ENCODE measurements around the gene RASIP1.

The RASIP1 gene

DNA sequence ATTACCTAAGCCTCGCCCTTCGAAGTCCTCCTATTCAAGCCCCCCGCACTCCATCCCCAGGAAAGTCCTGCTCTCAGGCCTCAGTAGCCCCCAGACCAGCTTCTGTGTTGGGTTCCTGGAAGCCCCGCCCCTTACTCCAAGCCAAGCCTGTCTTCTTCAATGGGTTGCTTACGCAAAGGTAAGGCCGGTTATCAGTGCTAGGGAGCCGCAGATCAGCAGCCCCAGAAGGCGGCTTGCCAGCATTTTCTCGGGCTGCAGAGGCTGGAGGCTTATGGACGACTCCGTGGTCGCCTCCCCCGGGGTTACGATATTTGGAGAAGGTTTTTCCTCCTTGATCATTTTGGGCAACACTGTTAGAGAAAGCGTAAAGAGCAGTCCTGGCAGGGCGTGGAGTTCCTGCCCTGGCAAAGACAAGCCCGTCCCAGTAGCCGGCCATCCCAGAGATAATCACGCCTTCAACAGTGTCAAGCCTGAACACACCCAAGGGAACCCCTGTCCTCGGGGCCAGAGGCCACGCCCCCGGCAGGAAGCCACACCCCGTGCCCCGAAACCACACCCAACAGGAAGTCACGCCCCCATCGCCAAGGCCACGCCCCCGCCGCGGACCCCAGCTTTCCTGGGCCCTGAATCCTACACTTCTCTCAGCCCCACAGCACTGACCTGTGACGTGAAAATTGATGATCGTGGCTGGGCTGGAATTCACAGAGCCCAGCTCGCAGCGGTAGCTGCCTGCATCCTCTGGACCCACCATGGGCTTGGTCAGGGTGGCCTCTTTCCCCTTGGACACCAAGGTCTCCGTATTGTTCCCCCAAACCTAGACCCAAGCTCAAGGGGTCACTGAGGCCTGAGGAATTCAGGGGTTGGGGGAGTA lies 954 bp upstream of the RASIP1 start:
- no peaks in the 10 kb centered on the region for H3K4me1 ChIP-seq (ENCODE audit: insufficient read depth, low read length)
- no peaks in the 10 kb centered on the region for H3K36me3 ChIP-seq (ENCODE audit: insufficient read depth, low read length)
- H3K9me3 ChIP-seq (ENCODE audit: low read length): no peaks in the 10 kb centered on the region
- no peak overlapping the region for H3K9ac ChIP-seq (ENCODE audit: low read length)
- no peak overlapping the region for H3K27ac ChIP-seq (ENCODE audit: low read depth, low read length)
- H3K27me3 ChIP-seq (ENCODE audit: control insufficient read depth in 1 of 2, insufficient read depth in 2 of 2, low read length in 2 of 2): peaks cover 9 to 19% of the 10 kb centered on the region in 2 donors
- no peak overlapping the region for H3K4me3 ChIP-seq (ENCODE audit: low read depth in 1 of 2, low read length in 2 of 2)

DNA sequence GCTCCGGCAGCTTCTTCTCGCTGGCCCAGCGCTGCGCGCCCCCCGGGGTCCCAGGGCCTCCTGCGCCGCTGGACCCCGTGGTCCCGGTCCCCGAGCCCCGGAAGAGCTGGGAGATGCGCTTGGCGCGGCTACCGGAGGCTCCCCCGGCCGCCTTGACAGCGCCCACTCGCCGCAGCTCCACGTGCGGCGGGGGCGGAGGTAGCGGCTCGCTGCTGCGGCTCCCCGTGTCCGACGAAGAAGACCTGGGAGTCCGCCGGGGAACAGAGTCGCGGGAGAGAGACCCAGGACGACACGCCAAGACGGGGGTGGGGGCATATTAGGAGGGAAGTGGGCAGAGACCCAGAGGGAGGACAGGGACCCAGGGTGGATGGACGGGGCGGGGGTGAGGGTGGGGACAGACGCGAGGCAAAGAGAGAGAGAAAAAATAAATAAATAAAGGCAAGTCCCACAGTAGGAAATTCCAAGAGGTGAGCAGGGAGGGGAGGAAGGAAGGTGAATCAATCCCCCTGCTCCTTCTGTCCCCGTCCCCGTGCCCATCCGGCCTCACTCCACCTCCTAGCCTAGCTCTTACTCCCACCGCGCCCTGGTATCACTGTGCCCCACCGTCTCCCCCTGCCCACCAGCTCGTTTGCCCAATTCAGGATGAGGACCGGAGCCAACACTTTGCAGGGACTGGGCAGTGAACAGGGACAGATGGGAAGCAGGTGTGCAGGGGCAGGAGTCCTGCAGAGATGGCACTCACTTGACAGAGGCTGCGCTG lies 826 bp downstream of the RASIP1 start:
- Histone ChIP-seq H3K27me3 (ENCODE audit: control insufficient read depth in 1 of 2, insufficient read depth in 2 of 2, low read length in 2 of 2) (peaks cover 0 to 15% of the 10 kb centered on the region in 2 donors), H3K9ac (ENCODE audit: low read length) (no peak overlapping the region), H3K27ac (ENCODE audit: low read depth, low read length) (no peak overlapping the region), H3K9me3 (ENCODE audit: low read length) (no peaks in the 10 kb centered on the region), H3K4me1 (ENCODE audit: insufficient read depth, low read length) (no peaks in the 10 kb centered on the region), H3K4me3 (ENCODE audit: low read depth in 1 of 2, low read length in 2 of 2) (peak overlapping the region; percentile 32 to 60), H3K36me3 (ENCODE audit: insufficient read depth, low read length) (no peaks in the 10 kb centered on the region)

- H3K9ac ChIP-seq (ENCODE audit: low read length): no peak overlapping the region
- H3K4me1 ChIP-seq (ENCODE audit: insufficient read depth, low read length): no peaks in the 10 kb centered on the region
- H3K27me3 ChIP-seq (ENCODE audit: control insufficient read depth in 1 of 2, insufficient read depth in 2 of 2, low read length in 2 of 2): peaks cover 0 to 15% of the 10 kb centered on the region in 2 donors
- no peaks in the 10 kb centered on the region for H3K9me3 ChIP-seq (ENCODE audit: low read length)
- no peaks in the 10 kb centered on the region for H3K36me3 ChIP-seq (ENCODE audit: insufficient read depth, low read length)
- peak overlapping the region; percentile 32 to 60 for H3K4me3 ChIP-seq (ENCODE audit: low read depth in 1 of 2, low read length in 2 of 2)
- no peak overlapping the region for H3K27ac ChIP-seq (ENCODE audit: low read depth, low read length)
Measured at GRCh38 chr19:48738557-48739403, 1.6 kb downstream of the RASIP1 start.

DNA sequence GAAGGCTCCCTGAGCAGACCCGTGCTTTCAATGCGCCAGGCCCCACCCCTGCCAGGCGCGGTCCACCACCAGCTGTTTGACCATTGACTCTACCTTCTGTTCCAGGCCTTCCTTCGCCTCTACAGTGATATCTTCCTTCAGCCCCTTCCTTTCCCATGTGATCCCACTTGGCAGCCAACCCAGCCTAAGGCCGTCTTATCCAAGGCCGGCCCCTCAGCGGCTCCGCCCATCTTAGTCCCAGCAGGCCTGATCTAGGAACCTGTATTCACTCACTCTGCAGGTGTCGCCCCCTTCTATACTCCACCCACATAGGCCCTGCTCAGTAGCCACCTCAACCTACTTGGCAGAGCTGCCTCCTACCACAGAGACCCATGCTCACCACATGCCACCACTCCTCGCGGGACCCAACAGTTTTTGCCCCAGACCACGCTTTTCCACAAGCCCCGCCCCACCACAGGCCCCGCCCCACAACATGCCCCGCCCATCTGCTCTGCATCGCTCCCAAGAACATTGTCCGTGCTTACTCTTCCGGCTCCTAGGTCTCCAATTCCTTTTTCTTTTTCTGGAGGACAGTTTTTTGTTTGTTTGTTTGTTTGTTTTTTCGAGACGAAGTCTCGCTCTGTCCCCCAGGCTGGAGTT lies 2.9 kb downstream of the RASIP1 start:
- no peak overlapping the region for H3K4me3 ChIP-seq (ENCODE audit: low read depth in 1 of 2, low read length in 2 of 2)
- H3K36me3 ChIP-seq (ENCODE audit: insufficient read depth, low read length): no peaks in the 10 kb centered on the region
- H3K4me1 ChIP-seq (ENCODE audit: insufficient read depth, low read length): no peaks in the 10 kb centered on the region
- H3K9me3 ChIP-seq (ENCODE audit: low read length): no peaks in the 10 kb centered on the region
- H3K9ac ChIP-seq (ENCODE audit: low read length): no peak overlapping the region
- no peak overlapping the region for H3K27ac ChIP-seq (ENCODE audit: low read depth, low read length)
- H3K27me3 ChIP-seq (ENCODE audit: control insufficient read depth in 1 of 2, insufficient read depth in 2 of 2, low read length in 2 of 2): peaks cover 0 to 15% of the 10 kb centered on the region in 2 donors

DNA sequence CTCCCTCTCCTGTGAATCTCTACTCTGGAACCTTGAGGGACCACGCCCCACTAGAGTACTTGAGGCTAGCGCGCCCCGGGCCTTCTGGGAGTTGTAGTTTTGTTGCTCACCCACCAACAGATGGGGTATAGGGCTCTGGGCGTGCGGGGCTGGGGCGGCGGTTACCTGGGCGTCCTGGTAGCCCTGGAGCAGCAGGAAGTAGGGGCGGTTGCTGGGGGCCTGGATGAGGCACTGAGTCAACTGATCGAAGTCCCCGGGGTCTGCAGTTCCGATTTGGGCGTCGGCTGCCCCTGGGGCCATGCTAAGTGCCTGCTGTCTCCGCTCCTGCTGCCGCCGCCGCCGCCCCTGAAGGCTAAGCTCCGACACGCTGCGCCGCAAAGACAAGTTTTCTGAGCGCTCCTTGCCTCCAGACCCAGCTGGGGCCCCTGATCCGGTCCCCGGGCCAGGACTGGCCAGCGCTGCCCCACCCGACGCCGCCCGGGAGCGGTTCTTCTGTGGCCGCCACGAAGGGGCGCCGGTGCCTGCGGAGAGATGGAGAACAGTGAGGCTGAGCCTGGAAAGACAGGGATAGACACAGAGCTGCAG lies 5.3 kb downstream of the RASIP1 start:
- H3K27me3 ChIP-seq (ENCODE audit: control insufficient read depth in 1 of 2, insufficient read depth in 2 of 2, low read length in 2 of 2): peaks cover 0 to 11% of the 10 kb centered on the region in 2 donors
- no peaks in the 10 kb centered on the region for H3K9me3 ChIP-seq (ENCODE audit: low read length)
- no peak overlapping the region for H3K9ac ChIP-seq (ENCODE audit: low read length)
- H3K36me3 ChIP-seq (ENCODE audit: insufficient read depth, low read length): no peaks in the 10 kb centered on the region
- H3K4me3 ChIP-seq (ENCODE audit: low read depth in 1 of 2, low read length in 2 of 2): no peak overlapping the region
- no peaks in the 10 kb centered on the region for H3K4me1 ChIP-seq (ENCODE audit: insufficient read depth, low read length)
- H3K27ac ChIP-seq (ENCODE audit: low read depth, low read length): no peak overlapping the region

DNA sequence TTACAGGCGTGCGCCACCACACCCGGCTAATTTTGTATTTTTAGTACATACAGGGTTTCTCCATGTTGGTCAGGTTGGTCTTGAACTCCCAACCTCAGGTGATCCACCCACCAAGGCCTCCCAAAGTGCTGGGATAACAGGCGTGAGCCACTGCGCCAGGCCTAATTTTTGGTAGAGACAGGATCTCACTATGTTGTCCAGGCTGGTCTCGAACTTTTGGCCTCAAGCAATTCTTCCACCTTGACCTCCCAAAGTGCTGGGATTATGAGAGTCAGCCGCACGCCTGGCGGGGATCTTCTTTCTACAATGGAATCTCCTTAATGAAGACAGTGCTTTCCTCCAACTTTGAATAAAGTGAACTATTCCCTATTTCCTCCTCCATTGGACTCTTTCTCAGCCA lies 5.8 kb downstream of the RASIP1 start:
- Histone ChIP-seq H3K9ac (ENCODE audit: low read length) (no peak overlapping the region), H3K4me3 (ENCODE audit: low read depth in 1 of 2, low read length in 2 of 2) (no peak overlapping the region), H3K36me3 (ENCODE audit: insufficient read depth, low read length) (no peaks in the 10 kb centered on the region), H3K27me3 (ENCODE audit: control insufficient read depth in 1 of 2, insufficient read depth in 2 of 2, low read length in 2 of 2) (peaks cover 0 to 7% of the 10 kb centered on the region in 2 donors), H3K27ac (ENCODE audit: low read depth, low read length) (no peak overlapping the region), H3K9me3 (ENCODE audit: low read length) (no peaks in the 10 kb centered on the region), H3K4me1 (ENCODE audit: insufficient read depth, low read length) (no peaks in the 10 kb centered on the region)

GRCh38 chr19:48731452-48731851 lies 9.0 kb downstream of the RASIP1 start:
- Histone ChIP-seq H3K4me3 (ENCODE audit: low read depth in 1 of 2, low read length in 2 of 2) (no peak overlapping the region), H3K27me3 (ENCODE audit: control insufficient read depth in 1 of 2, insufficient read depth in 2 of 2, low read length in 2 of 2) (peaks cover 0 to 11% of the 10 kb centered on the region in 2 donors), H3K9me3 (ENCODE audit: low read length) (no peaks in the 10 kb centered on the region), H3K36me3 (ENCODE audit: insufficient read depth, low read length) (no peaks in the 10 kb centered on the region), H3K27ac (ENCODE audit: low read depth, low read length) (no peak overlapping the region), H3K9ac (ENCODE audit: low read length) (no peak overlapping the region), H3K4me1 (ENCODE audit: insufficient read depth, low read length) (no peaks in the 10 kb centered on the region)

DNA sequence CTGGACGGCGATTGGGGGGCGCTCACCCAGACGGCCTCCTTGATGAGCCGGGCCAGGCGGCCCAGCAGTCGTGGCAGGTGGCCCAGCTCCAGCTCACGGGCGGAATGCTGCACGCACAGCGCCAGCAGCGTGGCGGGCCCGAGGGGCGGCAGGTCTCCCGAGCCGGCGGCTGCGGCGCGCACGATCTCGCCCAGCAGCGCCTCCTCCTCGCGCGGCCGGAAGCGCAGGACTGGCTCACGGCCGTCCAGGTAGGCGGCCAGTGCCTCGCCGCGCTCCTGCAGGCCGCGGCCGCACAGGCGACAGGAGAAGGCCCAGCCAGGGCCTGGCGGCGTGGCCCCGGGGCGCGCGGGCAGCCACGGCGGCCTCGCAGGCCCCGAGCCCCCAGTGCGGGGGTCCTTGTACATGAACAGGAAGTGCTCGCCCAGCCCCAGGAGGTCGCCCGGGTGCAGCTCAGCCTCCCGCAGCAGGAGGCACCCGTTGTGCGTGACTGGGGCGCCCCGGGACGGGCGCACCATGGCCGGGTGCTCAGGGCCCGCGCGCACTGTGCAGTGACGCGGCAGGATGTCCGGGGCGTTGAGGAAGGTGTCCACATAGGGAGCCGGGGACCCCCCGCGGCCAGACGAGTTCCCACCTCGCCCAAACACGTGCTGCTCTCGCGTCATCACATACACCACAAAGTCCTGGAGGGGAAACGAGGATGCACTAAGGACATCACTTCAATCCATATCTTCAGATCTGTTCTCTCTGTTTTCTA lies 11.3 kb downstream of the RASIP1 start:
- peak overlapping the region; percentile 13 for H3K27ac ChIP-seq (ENCODE audit: low read depth, low read length)

GRCh38 chr19:48726556-48726955 lies 13.9 kb downstream of the RASIP1 start:
- Histone ChIP-seq H3K27ac (ENCODE audit: low read depth, low read length) (no peak overlapping the region), H3K27me3 (ENCODE audit: control insufficient read depth in 1 of 2, insufficient read depth in 2 of 2, low read length in 2 of 2) (peaks cover 0 to 4% of the 10 kb centered on the region in 2 donors), H3K4me3 (ENCODE audit: low read depth in 1 of 2, low read length in 2 of 2) (no peak overlapping the region), H3K9ac (ENCODE audit: low read length) (no peak overlapping the region), H3K4me1 (ENCODE audit: insufficient read depth, low read length) (no peaks in the 10 kb centered on the region), H3K36me3 (ENCODE audit: insufficient read depth, low read length) (no peaks in the 10 kb centered on the region), H3K9me3 (ENCODE audit: low read length) (no peaks in the 10 kb centered on the region)

More for the DNA sequence above, 11.3 kb downstream of the RASIP1 start:
- H3K36me3 ChIP-seq (ENCODE audit: insufficient read depth, low read length): no peaks in the 10 kb centered on the region
- H3K9ac ChIP-seq (ENCODE audit: low read length): no peak overlapping the region
- no peak overlapping the region for H3K4me3 ChIP-seq (ENCODE audit: low read depth in 1 of 2, low read length in 2 of 2)
- no peaks in the 10 kb centered on the region for H3K9me3 ChIP-seq (ENCODE audit: low read length)
- no peaks in the 10 kb centered on the region for H3K4me1 ChIP-seq (ENCODE audit: insufficient read depth, low read length)
- H3K27me3 ChIP-seq (ENCODE audit: control insufficient read depth in 1 of 2, insufficient read depth in 2 of 2, low read length in 2 of 2): peaks cover 0 to 4% of the 10 kb centered on the region in 2 donors

All from muscle layer of colon (tissue), 2 donors.